CD4-positive, alpha-beta T cell (primary cell): ENCODE results near the gene C2orf49. TPM values are rescaled to one million over a fixed set of nuclear protein-coding genes. Genes with fewer than 3 reads are reported as not detected.

Source experiments
- ATAC-seq: fragments of 200-7000 bp; cut with Tn5 transposase; one replicate; pipeline ENCODE4 v1.10.0; 2022; ENCODE audit warnings: mild to moderate bottlenecking; ENCODE audit not compliant: poor library complexity
- CTCF ChIA-PET: fragments of 350-600 bp; sonication (Branson Sonifier 250); formaldehyde crosslinking; loops from one replicate; lab custom pipeline; 2021; ENCODE audit warnings: antibody characterized with exemption, inconsistent platforms; lab: Charles Lee
- POLR2A ChIA-PET: fragments of 350-600 bp; sonication (Branson Sonifier 250); formaldehyde crosslinking; loops from one replicate; lab custom pipeline; 2021; ENCODE audit warnings: antibody characterized with exemption, inconsistent platforms; lab: Charles Lee
- DNase-seq, 14 experiments: peaks; one replicate each; pipeline ENCODE4 v3.0.0-alpha.2; 2013 to 2020; ENCODE audit warnings: mixed read lengths in 2 of 14
- H3K27ac ChIP-seq, 2 donors: one replicate each; pipeline versions ENCODE4 v1.5.1 to v1.7.0; 2013; ENCODE audit warnings: low read length in 2 of 2, low read depth in 1 of 2, mild to moderate bottlenecking in 1 of 2
- H3K27me3 ChIP-seq, 2 experiments: 1 replicate in 1 of 2; 2 replicates in 1 of 2; pipeline versions ENCODE4 v1.6.1 to v1.7.0; 2013; ENCODE audit warnings: low read length in 2 of 2, control low read depth in 1 of 2, mild to moderate bottlenecking in 1 of 2, moderate library complexity in 1 of 2; ENCODE audit not compliant: insufficient read depth in 2 of 2, control insufficient read depth in 1 of 2
- H3K36me3 ChIP-seq: one replicate; pipeline ENCODE4 v1.6.1; 2013; ENCODE audit warnings: low read length, control low read depth; ENCODE audit not compliant: insufficient read depth
- H3K4me1 ChIP-seq: one replicate; pipeline ENCODE4 v1.6.1; 2013; ENCODE audit warnings: low read length, control low read depth; ENCODE audit not compliant: insufficient read depth
- H3K4me3 ChIP-seq: one replicate; pipeline ENCODE4 v1.5.1; 2013; ENCODE audit warnings: mild to moderate bottlenecking, low read length, moderate library complexity
- H3K9me3 ChIP-seq, 2 experiments: 1 replicate in 1 of 2; 2 replicates in 1 of 2; pipeline versions ENCODE4 v1.6.1 to v1.7.0; 2013; ENCODE audit warnings: low read length in 2 of 2, mild to moderate bottlenecking in 2 of 2, control low read depth in 1 of 2, moderate library complexity in 1 of 2; ENCODE audit not compliant: control insufficient read depth in 1 of 2, insufficient read depth in 1 of 2
- H3K27ac Mint-ChIP-seq: one replicate; pipeline ENCODE4 v1.8.0; 2020; ENCODE audit warnings: mixed read lengths
- H3K27me3 Mint-ChIP-seq: one replicate; pipeline ENCODE4 v1.8.0; 2021; ENCODE audit warnings: mixed read lengths
- H3K36me3 Mint-ChIP-seq: one replicate; pipeline ENCODE4 v1.8.0; 2021; ENCODE audit warnings: low read depth, mixed read lengths
- H3K4me1 Mint-ChIP-seq: one replicate; pipeline ENCODE4 v1.8.0; 2021; ENCODE audit warnings: low read depth, mixed read lengths
- H3K4me3 Mint-ChIP-seq: one replicate; pipeline ENCODE4 v1.8.0; 2020; ENCODE audit warnings: mild to moderate bottlenecking, mixed read lengths
- H3K9me3 Mint-ChIP-seq: one replicate; pipeline ENCODE4 v1.8.0; 2020; ENCODE audit warnings: mixed read lengths
- intact Hi-C, 2 experiments: fragments of 100-400 bp; cut with DNase I in 1 of 2; cut with micrococcal nuclease in 1 of 2; formaldehyde crosslinking; loops; one replicate each; pipeline versions ENCODE4 v1.15.1 to v1.9.0; 2023 to 2025; cut with DNase I, micrococcal nuclease
- polyA plus RNA-seq, 2 donors: library from polyadenylated mRNA; unstranded; fragments of 120-200 nt; gene quantifications; one replicate each; pipeline ENCODE4 v1.2.1, GENCODE V29; 2013
- total RNA-seq, 174 experiments: library from RNA in 2 of 174; stranded (reverse) in 2 of 174; gene quantifications; one replicate each; pipeline ENCODE4 v1.2.3 and lab custom pipeline; 2021 to 2026
- TF ChIP-seq, protein P1 (sequence below): fragments of 200-600 bp; IDR thresholded peaks from one replicate; pipeline ENCODE4 v1.8.0; 2022; ENCODE audit warnings: antibody characterized with exemption, mild to moderate bottlenecking

Gene C2orf49
- total RNA-seq (10 to 100 TPM; 28.8 to 29.4 TPM), total RNA-seq (lab: John Stamatoyannopoulos, UW) (28.0 to 80.8 (median 53.4) reads per million in 172 experiments)
- polyA plus RNA-seq (2013, experiment 1 of 2) = 16.4 TPM
- 16.1 TPM for polyA plus RNA-seq (2013, experiment 2 of 2)

GRCh38 chr2:105337122-105338019, at the start of gene C2orf49:
TSS of gene C2orf49 (plus strand) at chr2:105337540. CDS start at chr2:105337588, 48 bp downstream.
- H3K27me3 Mint-ChIP-seq = no peaks in the 10 kb centered on the region
- Histone ChIP-seq H3K4me1 (peaks cover 19% of the 10 kb centered on the region), H3K4me3 (peak within 1 kb of the TSS; percentile 71), H3K9me3 (no peaks in the 10 kb centered on the region), H3K27ac (peak within 1 kb of the TSS; percentile 82 to 97), H3K27me3 (no peaks in the 10 kb centered on the region), H3K36me3 (peaks cover 33% of the 10 kb centered on the region)
- POLR2A ChIA-PET = interaction anchor here (0.9 to 2.7 kb wide), 4 partner anchors 9 to 300 kb away, joined by 3 to 23 read pairs (median 4); partner anchors contain the start of genes MRPS9 and TGFBRAP1
- H3K27ac Mint-ChIP-seq = peak within 1 kb of the TSS; percentile 100
- intact Hi-C loops = loop anchor here (5.0 to 10.0 kb wide), 3 partner anchors 300 to 757 kb away; partner anchors contain the start of genes MRPS9 (in 1 of the 2) and NCK2 (in 1 of the 2)
- CTCF ChIA-PET = interaction anchor here (1.4 kb wide), 1 partner anchor 184 kb away, joined by 3 read pairs; no protein-coding TSS in a partner anchor
- ATAC-seq (peak; percentile 89), DNase-seq (peak; percentile 79 to 95 (median 85))
- H3K4me1 Mint-ChIP-seq = peaks cover 50% of the 10 kb centered on the region
- H3K9me3 Mint-ChIP-seq = no peaks in the 10 kb centered on the region
- TF ChIP-seq, protein P1, sequence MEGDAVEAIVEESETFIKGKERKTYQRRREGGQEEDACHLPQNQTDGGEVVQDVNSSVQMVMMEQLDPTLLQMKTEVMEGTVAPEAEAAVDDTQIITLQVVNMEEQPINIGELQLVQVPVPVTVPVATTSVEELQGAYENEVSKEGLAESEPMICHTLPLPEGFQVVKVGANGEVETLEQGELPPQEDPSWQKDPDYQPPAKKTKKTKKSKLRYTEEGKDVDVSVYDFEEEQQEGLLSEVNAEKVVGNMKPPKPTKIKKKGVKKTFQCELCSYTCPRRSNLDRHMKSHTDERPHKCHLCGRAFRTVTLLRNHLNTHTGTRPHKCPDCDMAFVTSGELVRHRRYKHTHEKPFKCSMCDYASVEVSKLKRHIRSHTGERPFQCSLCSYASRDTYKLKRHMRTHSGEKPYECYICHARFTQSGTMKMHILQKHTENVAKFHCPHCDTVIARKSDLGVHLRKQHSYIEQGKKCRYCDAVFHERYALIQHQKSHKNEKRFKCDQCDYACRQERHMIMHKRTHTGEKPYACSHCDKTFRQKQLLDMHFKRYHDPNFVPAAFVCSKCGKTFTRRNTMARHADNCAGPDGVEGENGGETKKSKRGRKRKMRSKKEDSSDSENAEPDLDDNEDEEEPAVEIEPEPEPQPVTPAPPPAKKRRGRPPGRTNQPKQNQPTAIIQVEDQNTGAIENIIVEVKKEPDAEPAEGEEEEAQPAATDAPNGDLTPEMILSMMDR = no peak
- H3K36me3 Mint-ChIP-seq = peaks cover 51% of the 10 kb centered on the region
- peak within 1 kb of the TSS; percentile 99 for H3K4me3 Mint-ChIP-seq

DNA sequence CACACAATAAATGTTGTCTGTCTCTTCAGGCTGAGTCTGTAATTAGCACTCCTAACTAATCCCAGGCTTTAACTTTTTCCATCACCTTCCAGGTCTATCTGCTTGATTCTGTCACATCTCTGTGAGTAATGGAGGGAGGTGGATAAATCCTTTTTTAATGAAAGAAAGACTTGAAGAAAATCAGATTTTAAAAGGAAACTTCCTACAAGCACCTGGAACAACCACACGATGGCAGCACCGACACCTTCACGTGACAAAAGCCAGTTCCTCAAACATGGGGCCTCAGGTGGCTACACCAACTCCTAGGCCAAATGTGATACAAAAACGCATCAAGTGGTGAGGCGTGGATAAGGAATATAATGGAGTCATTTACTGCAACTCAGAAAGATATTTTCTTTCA, 49.6 kb upstream of the C2orf49 start:
- H3K4me3 Mint-ChIP-seq = no peak overlapping the region
- intact Hi-C loops = loop anchor here in 1 of 2 experiments (10.0 kb wide), 1 partner anchor 237 kb away; no protein-coding TSS in a partner anchor
- Histone ChIP-seq H3K4me3 (no peak overlapping the region), H3K36me3 (peaks cover 68% of the 10 kb centered on the region), H3K27me3 (no peaks in the 10 kb centered on the region), H3K27ac (no peak overlapping the region), H3K9me3 (no peaks in the 10 kb centered on the region), H3K4me1 (no peaks in the 10 kb centered on the region)
- CTCF ChIA-PET = interaction anchor here (1.0 kb wide), 1 partner anchor 31 kb away, joined by 3 read pairs; no protein-coding TSS in a partner anchor
- H3K9me3 Mint-ChIP-seq = no peaks in the 10 kb centered on the region
- peaks cover 98% of the 10 kb centered on the region for H3K36me3 Mint-ChIP-seq
- no peak overlapping the region for H3K27ac Mint-ChIP-seq
- POLR2A ChIA-PET = interaction anchor here (1.4 kb wide), 1 partner anchor 41 kb away, joined by 3 read pairs; the partner anchor contains the start of gene TGFBRAP1
- TF ChIP-seq, protein P1 = peak; percentile 22
- H3K4me1 Mint-ChIP-seq = no peaks in the 10 kb centered on the region
- ATAC-seq (no peak), DNase-seq (peak in 7 of 14 experiments; percentile 11 to 58 (median 19))
- H3K27me3 Mint-ChIP-seq = no peaks in the 10 kb centered on the region

DNA sequence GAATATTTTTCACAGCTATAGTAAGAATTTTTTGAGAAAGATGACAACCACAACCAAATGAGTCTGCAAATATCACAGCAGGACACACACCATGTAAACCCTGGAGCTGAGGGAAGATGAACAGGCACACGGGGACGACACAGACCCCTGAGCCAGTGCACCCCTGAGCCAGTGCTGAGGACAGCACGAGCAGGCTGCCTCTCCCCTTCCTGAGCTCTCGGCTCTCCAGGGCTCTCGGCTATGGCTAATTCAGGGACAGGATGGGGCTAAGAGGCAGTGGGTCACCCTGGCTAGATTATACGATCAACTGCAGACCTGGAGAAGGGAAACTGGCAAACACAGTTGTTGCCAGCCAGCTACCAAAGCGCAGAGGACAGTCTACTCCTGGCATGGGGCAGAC, 49.2 kb upstream of the C2orf49 start:
- CTCF ChIA-PET = interaction anchor here (1.0 kb wide), 1 partner anchor 31 kb away, joined by 3 read pairs; no protein-coding TSS in a partner anchor
- Mint-ChIP-seq H3K27me3 (no peaks in the 10 kb centered on the region), H3K27ac (no peak overlapping the region), H3K4me3 (no peak overlapping the region), H3K9me3 (no peaks in the 10 kb centered on the region), H3K4me1 (no peaks in the 10 kb centered on the region), H3K36me3 (peaks cover 98% of the 10 kb centered on the region)
- intact Hi-C loops = loop anchor here in 1 of 2 experiments (10.0 kb wide), 1 partner anchor 237 kb away; no protein-coding TSS in a partner anchor
- POLR2A ChIA-PET = interaction anchor here (1.4 kb wide), 1 partner anchor 41 kb away, joined by 3 read pairs; the partner anchor contains the start of gene TGFBRAP1
- ATAC-seq (no peak), DNase-seq (no peak)
- TF ChIP-seq, protein P1 = no peak
- Histone ChIP-seq H3K4me1 (no peaks in the 10 kb centered on the region), H3K4me3 (no peak overlapping the region), H3K27me3 (no peaks in the 10 kb centered on the region), H3K36me3 (peaks cover 68% of the 10 kb centered on the region), H3K27ac (no peak overlapping the region), H3K9me3 (no peaks in the 10 kb centered on the region)
